CMK (cell line): ENCODE data around the gene ING3.
"Not testable (repeated sequence)": the region's sequence is repeated elsewhere in the genome, so short reads cannot be mapped to it uniquely, and the experiment has no call there.

Source experiments
- DNase-seq: peaks from one replicate; pipeline ENCODE4 v3.0.0-alpha.2; 2010; ENCODE audit warnings: low read depth

ING3 gene

GRCh38 chr7:121003986-121004685, 53.6 kb downstream of the ING3 start:
- no peak for DNase-seq

DNA sequence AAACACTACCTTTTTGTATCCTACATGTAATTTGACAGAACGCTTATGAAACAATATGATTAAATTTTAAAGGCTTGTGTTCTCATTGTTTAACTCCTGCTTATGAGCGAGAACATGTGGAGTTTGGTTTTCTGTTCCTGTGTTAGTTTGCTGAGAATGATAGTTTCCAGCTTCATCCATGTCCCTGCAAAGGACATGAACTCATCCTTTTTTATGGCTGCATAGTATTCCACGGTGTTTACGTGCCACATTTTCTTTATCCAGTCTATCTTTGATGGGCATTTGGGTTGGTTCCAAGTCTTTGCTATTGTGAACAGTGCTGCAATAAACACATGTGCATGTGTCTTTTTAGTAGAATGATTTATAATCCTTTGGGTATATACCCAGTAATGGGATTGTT, 54.5 kb downstream of the ING3 start:
- DNase-seq, result not testable (repeated sequence)

- no peak for DNase-seq
Measured at GRCh38 chr7:121005996-121006584, 55.5 kb downstream of the ING3 start.

GRCh38 chr7:121006711-121007315, 56.2 kb downstream of the ING3 start:
- DNase-seq, result no peak

DNA sequence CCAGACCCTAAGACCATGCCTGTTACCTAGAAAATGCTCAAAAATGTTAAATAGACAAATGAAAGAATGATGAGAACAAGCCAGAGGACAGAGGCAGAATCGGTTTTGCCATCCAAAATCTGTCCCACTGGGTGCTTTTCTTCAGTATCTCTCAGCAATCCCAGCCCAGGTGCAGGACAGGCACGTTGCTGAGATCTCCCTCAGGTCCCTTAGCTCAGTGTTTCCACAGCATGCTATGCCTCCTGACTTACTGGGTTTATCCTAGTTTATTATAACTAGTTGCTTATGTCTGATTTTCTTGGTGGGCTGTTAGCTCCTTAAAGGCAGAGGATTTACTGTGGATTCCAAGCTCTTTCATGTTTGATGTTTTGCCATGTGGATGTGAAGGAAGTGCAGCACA, 58.2 kb downstream of the ING3 start:
- DNase-seq, result no peak

- DNase-seq, result no peak
Measured at GRCh38 chr7:121011401-121011800, 60.8 kb downstream of the ING3 start.

- DNase-seq, result no peak
Measured at GRCh38 chr7:121012170-121012874, 61.7 kb downstream of the ING3 start.

GRCh38 chr7:121012919-121013318, 62.3 kb downstream of the ING3 start:
- no peak for DNase-seq

- DNase-seq, result no peak
Measured at GRCh38 chr7:121015560-121015959, 65.0 kb downstream of the ING3 start.

GRCh38 chr7:121016966-121017365, 66.4 kb downstream of the ING3 start:
- no peak for DNase-seq

DNA sequence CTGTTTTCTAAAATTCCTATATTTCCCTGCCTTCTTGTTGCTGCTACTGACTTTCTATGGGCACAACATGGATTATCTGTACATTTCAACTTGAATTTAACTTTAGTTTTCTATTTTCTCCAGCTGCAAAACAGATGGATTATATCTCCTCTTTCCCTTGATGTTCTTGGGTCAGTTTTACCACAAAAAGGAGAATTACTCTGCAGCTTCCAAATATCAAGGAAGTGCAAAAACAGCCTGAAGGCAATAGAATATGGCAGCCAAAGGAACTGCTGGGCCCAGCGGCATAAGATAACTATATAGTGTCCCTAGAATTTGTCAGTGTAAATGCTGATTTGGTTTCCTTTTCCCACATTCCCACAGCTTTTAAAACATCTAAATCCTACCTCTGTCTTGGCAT, 67.0 kb downstream of the ING3 start:
- DNase-seq, result no peak

- DNase-seq, result no peak
Measured at GRCh38 chr7:121019018-121019417, 68.4 kb downstream of the ING3 start.

GRCh38 chr7:121020249-121020988, 69.8 kb downstream of the ING3 start:
- no peak for DNase-seq

DNA sequence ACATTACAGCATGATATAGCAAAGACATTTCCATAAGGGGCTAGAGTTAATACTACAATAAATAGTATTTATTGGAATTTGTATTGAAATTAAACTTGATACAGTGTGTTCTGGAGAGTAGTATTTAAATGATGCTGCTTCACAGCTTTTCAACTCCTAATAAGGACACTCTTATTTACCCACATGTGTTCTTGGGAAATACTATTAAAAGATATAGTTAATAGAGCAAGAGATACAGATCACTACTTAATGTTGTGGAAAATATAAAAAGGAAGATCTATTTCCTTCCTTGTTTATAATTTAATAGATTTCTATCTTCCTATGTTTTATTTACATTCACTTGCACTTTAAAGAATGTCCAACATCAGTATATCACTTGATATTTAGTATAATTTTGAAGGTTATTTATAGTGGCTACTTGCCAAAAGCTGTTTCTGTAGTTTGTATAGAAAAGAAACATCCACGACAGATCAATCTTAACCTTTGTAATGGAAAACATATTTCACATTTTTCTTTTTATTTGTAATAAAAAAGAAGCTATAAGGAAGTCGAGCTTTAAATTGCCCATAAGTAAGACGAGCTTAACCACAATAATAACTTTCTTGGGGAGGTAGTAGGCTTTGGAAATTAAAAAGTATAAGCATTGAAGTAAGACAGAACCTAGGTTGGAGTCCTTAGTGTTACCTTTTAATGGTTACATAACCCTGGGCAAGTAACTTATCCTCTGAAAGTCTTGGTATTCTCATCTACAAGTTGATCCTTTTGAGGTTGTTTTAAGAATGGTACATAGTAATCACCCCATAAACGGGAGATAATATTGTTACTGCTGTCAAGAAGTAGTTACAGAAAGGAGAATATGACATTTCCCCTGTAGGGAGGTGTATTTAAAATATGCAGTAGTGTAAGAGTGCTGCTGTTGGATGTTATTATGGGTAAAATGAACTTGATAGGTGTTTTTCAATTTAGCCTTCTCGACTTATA, 70.7 kb downstream of the ING3 start:
- no peak for DNase-seq

DNA sequence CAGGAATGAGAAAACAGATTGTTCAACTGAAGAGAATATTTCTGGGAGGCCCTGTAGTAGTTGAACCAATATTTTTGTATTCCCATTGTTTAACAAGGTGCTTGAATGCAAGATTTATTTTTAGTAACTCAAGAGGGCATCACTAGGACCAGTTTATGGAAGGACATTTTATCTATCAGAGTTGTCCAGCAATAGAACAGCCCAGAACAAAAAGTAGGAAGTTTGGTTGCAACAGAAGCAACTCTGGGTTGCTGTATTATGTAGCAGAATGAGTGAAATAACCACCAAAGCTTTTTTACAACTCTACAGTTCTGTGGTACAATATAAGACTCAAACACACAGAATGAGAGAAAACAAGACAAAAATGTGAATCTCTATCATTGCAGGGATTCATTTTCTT, 72.6 kb downstream of the ING3 start:
- DNase-seq, result no peak

- DNase-seq, result no peak
Measured at GRCh38 chr7:121023683-121024511, 73.3 kb downstream of the ING3 start.

GRCh38 chr7:121024611-121025010, 74.0 kb downstream of the ING3 start:
- DNase-seq, result no peak

- DNase-seq, result no peak
Measured at GRCh38 chr7:121026159-121026558, 75.6 kb downstream of the ING3 start.

DNA sequence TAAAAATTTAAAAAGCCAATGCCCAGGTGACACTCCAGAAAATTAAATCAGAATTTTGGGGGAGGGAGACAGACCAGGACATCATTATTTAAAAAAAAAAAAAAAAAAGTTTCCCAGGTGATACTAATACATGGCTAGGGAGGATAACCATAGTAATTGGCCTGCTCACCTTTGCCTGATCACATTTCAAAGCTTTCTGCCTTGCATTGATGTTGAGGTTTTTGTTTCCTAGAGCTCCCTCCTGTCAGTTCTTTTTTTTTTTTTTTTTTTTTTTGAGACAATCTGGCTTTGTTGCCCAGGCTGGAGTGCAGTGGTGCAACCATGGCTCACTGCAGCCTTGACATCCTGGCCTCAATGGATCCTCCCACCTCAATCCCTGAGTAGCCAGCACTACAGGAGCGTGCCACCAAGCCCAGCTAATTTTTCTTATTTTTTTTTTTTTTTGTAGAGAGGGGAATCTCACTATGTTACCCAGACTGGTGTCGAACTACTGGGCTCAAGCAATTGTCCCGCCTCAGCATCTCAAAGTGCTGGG, 76.1 kb downstream of the ING3 start:
- no peak for DNase-seq
